AG09309 (cell line): ENCODE results near the gene OSGEP.
A peak's percentile ranks its signal among the peaks of the same experiment; 100 is the strongest.

Experiments used
- DNase-seq: peaks from one replicate; pipeline ENCODE4 v3.0.0-alpha.2; 2010; ENCODE audit warnings: low read depth
- H3K4me3 ChIP-seq: 2 replicates; pipeline ENCODE4 v1.5.1; 2011; ENCODE audit warnings: mild to moderate bottlenecking, low read depth, low read length, moderate library complexity; ENCODE audit not compliant: control insufficient read depth
- TF ChIP-seq, protein P1 (sequence below): IDR thresholded peaks from 2 replicates; pipeline ENCODE4 v1.5.1; 2011; ENCODE audit warnings: mild to moderate bottlenecking, low read depth, low read length, inconsistent platforms; ENCODE audit not compliant: insufficient read depth, control insufficient read depth; ENCODE audit errors: missing control alignments

Gene OSGEP

GRCh38 chr14:20454516-20455354, at the start of gene OSGEP, which contains the start of gene APEX1:
OSGEP (minus strand) TSS chr14:20454812; CDS start chr14:20454683, 129 bp downstream.
APEX1 (plus strand) TSS chr14:20455226; CDS start chr14:20455646, 420 bp downstream.
- TF ChIP-seq, protein P1, sequence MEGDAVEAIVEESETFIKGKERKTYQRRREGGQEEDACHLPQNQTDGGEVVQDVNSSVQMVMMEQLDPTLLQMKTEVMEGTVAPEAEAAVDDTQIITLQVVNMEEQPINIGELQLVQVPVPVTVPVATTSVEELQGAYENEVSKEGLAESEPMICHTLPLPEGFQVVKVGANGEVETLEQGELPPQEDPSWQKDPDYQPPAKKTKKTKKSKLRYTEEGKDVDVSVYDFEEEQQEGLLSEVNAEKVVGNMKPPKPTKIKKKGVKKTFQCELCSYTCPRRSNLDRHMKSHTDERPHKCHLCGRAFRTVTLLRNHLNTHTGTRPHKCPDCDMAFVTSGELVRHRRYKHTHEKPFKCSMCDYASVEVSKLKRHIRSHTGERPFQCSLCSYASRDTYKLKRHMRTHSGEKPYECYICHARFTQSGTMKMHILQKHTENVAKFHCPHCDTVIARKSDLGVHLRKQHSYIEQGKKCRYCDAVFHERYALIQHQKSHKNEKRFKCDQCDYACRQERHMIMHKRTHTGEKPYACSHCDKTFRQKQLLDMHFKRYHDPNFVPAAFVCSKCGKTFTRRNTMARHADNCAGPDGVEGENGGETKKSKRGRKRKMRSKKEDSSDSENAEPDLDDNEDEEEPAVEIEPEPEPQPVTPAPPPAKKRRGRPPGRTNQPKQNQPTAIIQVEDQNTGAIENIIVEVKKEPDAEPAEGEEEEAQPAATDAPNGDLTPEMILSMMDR, result no peak
- peak within 1 kb of the TSS; percentile 88 for H3K4me3 ChIP-seq
- DNase-seq, result peak; percentile 95

GRCh38 chr14:20503898-20504297, 49.3 kb upstream of the OSGEP start:
- DNase-seq, result no peak
- TF ChIP-seq, protein P1, result no peak
- H3K4me3 ChIP-seq, result no peak overlapping the region

- no peak overlapping the region for H3K4me3 ChIP-seq
- no peak for DNase-seq
- TF ChIP-seq, protein P1, result no peak
Observed at GRCh38 chr14:20501346-20501745, 46.7 kb upstream of the OSGEP start.

DNA sequence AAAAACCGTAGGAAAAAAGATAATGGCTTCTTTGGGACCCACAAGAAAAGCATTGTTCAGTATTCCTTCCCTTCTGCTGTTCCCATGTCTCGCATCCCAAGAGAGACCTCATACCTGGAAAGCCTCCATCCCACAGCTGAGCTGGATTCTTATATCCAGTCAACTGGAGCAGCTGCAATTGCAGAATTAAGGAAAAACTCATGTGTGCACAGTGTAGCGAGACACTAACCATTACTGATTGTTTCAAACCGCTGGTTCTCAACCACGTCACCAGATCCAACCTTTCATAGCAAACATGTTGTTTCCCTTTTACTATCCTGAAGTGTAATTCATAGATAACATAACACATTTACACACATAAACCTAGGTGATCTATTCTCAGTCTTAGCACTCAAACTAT, 45.3 kb upstream of the OSGEP start:
- TF ChIP-seq, protein P1, result no peak
- no peak overlapping the region for H3K4me3 ChIP-seq
- no peak for DNase-seq

DNA sequence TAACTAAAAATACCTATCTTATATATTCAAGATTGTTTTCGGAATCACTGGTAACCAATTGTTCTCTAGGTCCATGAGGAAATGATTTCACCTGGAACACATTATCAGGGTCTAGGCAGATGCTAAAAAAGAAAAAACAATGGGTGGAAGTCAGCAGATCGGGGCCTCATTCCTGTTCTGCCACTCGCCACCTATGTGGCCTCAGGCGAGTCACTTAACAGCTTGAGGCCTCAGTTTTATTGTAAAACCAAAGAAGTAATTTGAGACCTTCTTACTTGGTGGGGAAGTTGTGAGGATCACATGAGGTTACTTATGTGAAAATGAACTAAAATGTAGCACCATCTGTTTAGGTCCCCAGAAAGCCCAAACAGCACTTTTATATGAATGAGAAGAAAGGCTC, 44.5 kb upstream of the OSGEP start:
- DNase-seq, result no peak
- H3K4me3 ChIP-seq, result no peak overlapping the region
- TF ChIP-seq, protein P1, result no peak

DNA sequence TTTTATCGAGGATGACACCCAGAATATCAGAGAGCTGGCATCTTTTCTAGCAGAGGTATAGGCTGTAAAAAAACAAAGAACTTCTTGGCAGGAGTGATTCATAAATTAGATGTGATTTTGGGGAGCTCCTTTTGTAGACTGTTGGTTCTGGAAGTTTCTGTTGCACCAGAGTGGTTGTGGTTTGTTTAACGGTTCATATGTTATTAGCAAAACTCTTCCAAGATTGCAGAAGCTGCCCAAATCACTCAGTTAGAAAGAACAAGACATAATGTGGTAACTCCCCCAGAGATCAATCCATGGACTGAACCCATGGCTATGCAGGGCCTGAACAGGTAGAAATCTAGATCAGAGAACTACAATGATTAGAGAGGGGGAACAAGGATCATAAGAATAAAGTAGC, 44.0 kb upstream of the OSGEP start:
- no peak for DNase-seq
- TF ChIP-seq, protein P1, result no peak
- H3K4me3 ChIP-seq, result no peak overlapping the region
